NCI-H1048 (cell line): Measurements from ENCODE around the gene TNFSF13.
"Not testable (repeated sequence)": the region's sequence is repeated elsewhere in the genome, so short reads cannot be mapped to it uniquely, and the experiment has no call there.

Experiments used
- DNase-seq: peaks from one replicate; lab custom pipeline; 2025; lab: John Stamatoyannopoulos, UW

The TNFSF13 gene

DNA sequence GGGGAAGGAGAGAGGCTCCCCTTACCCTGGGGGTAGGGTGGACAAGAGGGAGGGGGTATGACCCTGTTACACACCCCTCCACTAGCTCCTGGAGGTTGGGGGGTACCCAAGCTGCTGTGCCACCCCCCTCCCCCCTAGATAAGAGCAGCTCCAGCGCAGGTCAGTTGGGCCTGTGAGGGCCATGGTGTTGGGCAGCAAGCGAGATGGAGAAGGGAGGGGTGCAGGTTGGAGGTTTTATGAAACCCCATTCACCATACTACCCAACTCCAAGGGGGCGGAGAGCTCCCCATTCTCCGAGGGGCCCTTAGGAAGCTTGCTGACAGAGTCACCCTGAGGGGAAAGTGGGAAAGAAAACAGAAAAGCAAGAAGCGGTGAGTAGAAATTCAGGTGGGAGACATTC is 33.0 kb downstream of the TNFSF13 start:
- no peak for DNase-seq

DNA sequence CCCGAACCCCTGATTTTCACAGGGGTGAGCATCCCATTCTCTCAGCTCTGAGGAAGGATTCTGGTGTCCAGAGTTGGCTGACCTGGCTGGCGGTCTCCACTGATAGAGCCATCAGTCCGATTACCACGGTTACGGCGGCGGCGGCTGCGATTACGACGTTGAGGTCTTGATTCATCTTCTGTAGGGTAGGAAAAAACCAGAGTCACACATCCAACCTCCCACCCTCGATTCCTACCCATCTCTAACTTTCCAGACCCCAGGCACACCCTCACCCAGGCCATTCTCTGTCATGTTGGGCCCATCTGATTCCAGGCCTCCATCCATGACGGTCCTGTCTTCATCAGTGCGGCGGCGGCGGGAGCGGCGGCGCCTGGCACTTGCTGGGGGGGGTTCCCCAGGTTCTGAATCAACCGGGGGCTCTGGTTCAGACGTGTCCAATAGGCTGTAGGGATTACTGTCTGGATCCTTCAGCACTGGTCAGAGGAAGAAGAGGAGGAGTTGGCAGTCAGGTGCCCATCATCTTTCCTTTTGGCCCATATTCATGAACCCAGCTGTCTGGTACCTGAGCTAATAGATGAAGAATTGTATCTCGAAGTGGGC is 34.0 kb downstream of the TNFSF13 start:
- DNase-seq = no peak

DNA sequence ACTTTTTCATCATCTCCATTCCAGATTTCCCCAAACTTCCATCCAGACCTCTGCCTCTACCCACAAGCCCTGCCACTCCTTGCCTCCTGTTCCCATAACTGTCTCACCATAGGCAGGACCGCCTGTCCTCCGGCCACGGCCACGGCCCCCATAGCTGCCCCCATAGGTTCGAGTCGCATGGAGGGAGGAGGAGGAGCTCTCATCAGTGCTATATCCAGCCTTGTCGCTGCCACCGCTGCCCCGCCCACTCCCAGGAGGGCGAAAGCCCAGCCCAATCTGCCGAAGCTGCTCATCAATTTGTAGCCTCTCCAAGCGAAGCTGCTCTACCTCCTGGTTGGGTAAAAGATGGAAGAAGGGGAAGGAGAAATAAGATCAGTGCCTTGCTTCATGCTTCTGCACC is 34.7 kb downstream of the TNFSF13 start:
- DNase-seq = no peak

DNA sequence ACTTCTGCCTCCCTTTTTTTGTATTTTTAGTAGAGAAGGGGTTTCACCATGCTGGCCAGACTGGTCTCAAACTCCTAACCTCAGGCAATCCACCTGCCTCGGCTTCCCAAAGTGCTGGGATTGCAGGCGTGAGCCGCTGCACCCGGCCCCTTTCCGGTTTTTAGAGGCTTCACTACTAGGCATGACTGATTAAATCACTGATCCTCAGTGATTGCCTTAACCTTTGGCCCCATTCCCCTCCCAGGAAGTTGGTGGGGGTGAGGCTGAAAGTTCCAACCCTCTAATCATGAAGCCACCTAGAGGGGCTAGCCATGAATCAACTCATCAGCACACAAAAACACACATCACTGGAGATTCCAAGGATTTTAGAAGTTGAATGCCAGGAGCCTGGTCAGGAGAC is 39.0 kb downstream of the TNFSF13 start:
- DNase-seq = not testable (repeated sequence)

DNA sequence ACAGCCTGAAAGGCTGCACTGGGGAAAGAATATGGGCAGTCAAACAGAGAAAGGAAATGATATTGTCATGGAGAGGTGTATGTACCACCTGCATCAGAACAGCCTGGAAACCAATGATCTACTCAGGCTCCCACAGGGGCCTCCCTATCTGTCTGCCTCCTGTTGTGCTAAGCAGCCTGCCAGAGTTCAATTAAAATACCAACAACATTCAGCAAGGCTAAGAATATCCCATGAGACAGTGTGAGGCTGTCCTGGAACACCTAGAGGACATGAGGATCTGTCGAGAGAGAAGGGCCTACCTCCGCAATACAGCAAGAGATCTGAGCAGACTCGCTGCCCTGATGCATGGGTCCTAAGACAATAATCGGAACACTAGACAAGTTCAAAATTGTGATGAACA is 47.7 kb downstream of the TNFSF13 start:
- DNase-seq = no peak

DNA sequence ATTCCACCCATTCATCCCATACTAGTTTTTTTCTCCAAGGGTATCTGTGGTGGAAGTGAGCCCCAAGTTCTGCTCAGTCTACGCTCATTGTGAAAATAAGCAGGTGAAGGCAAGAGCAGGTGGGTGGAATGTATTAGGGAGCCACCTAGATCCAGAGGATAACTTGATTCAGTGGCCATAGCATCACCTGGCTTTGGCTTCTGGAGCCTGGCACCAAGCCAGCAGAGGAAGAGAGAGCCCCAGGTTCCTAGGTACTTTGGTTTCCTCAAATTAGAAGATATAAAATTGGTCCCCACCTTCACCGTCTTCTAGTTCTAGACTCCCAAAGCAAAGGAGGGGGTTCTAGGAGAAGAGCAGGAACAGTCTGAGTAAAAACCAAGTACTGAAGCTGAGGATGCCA is 52.1 kb downstream of the TNFSF13 start:
- no peak for DNase-seq
